8988T (cell line): ENCODE results near the gene FKBP5.
"Not testable (repeated sequence)": the region's sequence is repeated elsewhere in the genome, so short reads cannot be mapped to it uniquely, and the experiment has no call there.

ENCODE experiments used
- DNase-seq: peaks from one replicate; pipeline ENCODE4 v3.0.0; 2011

Gene FKBP5

GRCh38 chr6:35688605-35689322 is at the start of gene FKBP5:
TSS of gene FKBP5 (minus strand) at chr6:35688915. CDS start at chr6:35642824, 46,091 bp downstream.
- DNase-seq = peak; percentile 87

GRCh38 chr6:35737413-35738211 is 48.9 kb upstream of the FKBP5 start:
- no peak for DNase-seq

GRCh38 chr6:35736982-35737412 is 48.3 kb upstream of the FKBP5 start, which contains the start of gene ARMC12:
TSS of gene ARMC12 (plus strand) at chr6:35737032. CDS start at chr6:35737109, 77 bp downstream.
- no peak for DNase-seq

DNA sequence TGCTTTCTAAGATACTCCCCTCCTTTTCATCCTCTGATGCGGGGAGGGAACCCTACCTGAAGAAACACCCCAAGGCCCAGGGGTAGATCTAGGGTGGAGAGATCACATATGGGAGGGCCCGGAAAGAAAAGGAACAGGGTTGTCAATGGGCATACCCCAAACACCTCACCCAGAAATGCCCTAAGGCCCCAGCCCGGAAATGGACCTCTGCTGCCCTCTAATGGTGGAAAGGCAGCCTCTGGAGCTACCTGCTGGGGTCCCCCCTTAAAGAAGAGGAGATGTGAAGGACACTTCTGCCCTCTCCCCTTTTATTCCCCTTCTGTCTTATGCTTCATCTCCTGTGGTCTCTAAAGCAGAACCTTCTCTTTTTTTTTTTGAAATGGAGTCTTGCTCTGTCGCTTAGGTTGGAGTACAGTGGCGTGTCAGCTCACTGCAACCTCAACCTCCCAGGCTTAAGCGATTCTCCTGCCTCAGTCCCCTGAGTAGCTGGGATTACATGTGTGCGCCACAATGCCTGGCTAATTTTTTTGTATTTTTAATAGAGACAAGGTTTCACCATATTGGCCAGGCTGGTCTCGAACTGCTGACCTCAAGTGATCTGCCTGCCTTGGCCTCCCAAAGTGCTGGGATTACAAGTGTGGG is 47.7 kb upstream of the FKBP5 start:
- peak; percentile 79 for DNase-seq

DNA sequence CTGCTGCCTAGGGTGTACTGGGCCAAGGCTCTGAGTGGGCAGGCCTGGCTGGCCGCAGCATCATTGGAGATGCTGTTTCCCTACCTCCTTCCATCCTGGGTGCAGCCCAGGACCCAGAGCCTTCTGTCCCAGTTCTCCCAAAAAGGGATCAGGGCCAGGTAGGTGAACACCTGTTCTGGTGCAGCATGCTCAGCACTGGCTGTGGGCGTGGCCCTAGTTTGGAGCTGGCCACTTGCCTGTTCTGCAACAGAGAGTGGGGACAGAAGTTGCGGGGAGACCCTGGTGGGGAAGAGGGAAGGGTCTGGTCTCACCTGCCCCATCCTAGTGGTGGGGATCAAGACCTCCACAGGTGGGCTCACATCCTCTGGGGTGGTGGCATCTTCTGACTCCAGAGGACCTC is 46.7 kb upstream of the FKBP5 start:
- no peak for DNase-seq

GRCh38 chr6:35734319-35734718 is 45.6 kb upstream of the FKBP5 start:
- DNase-seq = not testable (repeated sequence)

DNA sequence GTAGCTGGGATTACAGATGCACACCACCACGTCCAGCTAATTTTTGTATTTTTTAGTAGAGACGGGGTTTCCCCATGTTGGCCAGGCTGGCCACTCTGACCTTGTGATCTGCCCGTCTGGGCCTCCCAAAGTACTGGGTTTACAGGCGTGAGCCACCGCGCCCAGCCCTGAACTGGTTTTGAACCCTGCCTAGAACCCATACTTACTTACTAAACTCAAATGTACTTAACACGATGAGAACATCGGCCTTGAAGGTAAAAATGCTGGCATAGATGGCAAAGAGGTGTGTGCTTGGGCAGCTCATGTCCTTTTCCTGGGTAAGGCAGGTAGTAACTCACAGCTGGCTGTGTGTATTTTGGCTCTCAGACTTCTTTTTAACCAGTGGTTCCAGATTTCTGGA is 44.9 kb upstream of the FKBP5 start:
- no peak for DNase-seq

GRCh38 chr6:35731736-35732532 is 43.2 kb upstream of the FKBP5 start:
- peak; percentile 95 for DNase-seq

- DNase-seq = peak; percentile 95
These were observed 42.7 kb upstream of the FKBP5 start for GRCh38 chr6:35731414-35731735.

GRCh38 chr6:35730745-35731413 is 42.2 kb upstream of the FKBP5 start:
- no peak for DNase-seq

GRCh38 chr6:35729722-35730121 is 41.0 kb upstream of the FKBP5 start:
- DNase-seq = no peak

- DNase-seq = no peak
These were observed 40.3 kb upstream of the FKBP5 start for GRCh38 chr6:35728683-35729678.

- peak; percentile 77 for DNase-seq
These were observed 39.4 kb upstream of the FKBP5 start for GRCh38 chr6:35727935-35728682.

GRCh38 chr6:35727231-35727934 is 38.7 kb upstream of the FKBP5 start:
- peak; percentile 80 for DNase-seq

- no peak for DNase-seq
These were observed 37.2 kb upstream of the FKBP5 start for GRCh38 chr6:35725721-35726438.

DNA sequence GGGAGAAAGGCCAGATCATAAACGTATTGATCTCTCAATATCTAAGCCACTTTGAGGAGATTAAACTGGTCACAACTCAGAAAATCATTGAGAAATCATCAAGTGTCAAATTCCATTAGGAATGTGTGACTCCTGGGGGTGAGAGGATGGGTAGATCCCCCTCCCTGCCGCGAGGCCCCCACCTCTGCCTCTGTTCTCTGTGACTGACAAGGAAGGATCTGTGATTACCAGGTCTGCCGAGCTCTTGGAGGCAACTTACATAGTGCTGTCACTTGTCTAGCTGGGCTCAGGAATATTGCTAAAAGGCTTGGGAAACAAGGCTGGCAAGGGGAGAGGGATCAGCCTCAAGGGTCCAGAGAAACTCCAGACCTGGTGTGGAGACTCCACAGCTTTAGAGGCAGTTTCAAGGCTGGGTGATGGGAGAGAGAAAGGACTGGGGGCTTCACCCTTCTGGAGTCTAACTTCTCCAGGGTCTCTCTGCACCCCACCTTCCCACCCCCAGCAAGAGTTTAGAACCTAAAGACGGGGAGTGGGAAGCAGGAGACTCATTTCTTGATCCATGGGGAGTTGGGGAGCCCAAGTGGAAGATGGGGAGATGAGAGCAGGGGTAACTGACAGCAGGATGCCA is 36.5 kb upstream of the FKBP5 start:
- DNase-seq = no peak

DNA sequence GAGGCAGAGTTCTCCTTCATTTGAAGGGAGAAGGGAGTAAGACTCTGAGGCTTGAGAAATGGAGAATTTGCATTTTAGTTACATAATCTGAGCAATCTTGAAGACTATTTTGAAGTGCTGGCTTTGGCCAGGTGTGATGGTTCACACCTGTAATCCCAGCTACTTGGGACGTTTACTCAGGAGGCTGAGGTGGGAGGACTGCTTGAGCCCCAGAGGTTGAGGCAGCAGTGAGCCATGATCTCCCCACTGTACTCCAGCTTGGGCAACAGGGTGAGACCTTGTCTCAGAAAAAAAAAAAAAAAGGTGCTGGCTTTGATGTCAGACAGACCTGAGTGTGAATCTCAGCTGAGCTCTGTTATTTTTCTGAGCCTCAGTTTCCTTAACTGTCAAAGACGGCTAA is 35.8 kb upstream of the FKBP5 start:
- DNase-seq = no peak

DNA sequence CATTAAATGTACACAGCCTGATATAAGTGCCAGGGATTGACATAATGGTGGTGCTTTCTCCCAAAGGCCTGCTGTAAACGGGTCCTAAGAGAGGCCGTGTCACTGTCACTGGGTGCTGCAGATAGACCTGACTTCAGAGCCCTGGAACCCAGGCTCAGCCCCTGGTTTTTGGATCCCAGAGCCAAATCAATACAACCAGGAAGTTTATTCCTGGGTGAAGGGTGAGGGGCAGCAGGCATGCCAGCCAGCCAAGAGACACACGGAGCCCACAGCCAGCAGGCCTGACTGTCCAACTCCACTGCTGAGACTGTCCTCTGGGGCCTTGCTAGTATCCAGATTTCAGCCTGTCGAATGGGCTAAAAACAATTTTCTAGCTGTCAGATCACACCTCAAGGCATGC is 35.3 kb upstream of the FKBP5 start:
- DNase-seq = no peak
